Progenitor cell of endocrine pancreas (in vitro differentiated cells): ENCODE measurements around the gene PGAP6. TPM values are rescaled to one million over a fixed set of nuclear protein-coding genes. Genes with fewer than 3 reads are reported as not detected.

ENCODE experiments used
- DNase-seq: peaks from one replicate; pipeline ENCODE4 v3.0.0; 2021; ENCODE audit warnings: low spot score; ENCODE audit not compliant: unreplicated experiment
- H3K27ac Mint-ChIP-seq: 2 replicates; pipeline ENCODE4 v1.8.0; 2021; ENCODE audit warnings: mild to moderate bottlenecking, moderate library complexity, mixed read lengths
- H3K27me3 Mint-ChIP-seq: 2 replicates; pipeline ENCODE4 v1.8.0; 2021; ENCODE audit warnings: mixed read lengths
- H3K36me3 Mint-ChIP-seq: 2 replicates; pipeline ENCODE4 v1.8.0; 2022; ENCODE audit warnings: mixed read lengths; ENCODE audit not compliant: insufficient read depth
- H3K4me1 Mint-ChIP-seq: 2 replicates; pipeline ENCODE4 v1.8.0; 2021; ENCODE audit warnings: low read depth, mixed read lengths
- H3K4me3 Mint-ChIP-seq: 2 replicates; pipeline ENCODE4 v1.8.0; 2021; ENCODE audit warnings: low read depth, mild to moderate bottlenecking, moderate library complexity, mixed read lengths
- H3K9me3 Mint-ChIP-seq: 2 replicates; pipeline ENCODE4 v1.8.0; 2021; ENCODE audit warnings: low read depth, mixed read lengths
- total RNA-seq: library from RNA; stranded (reverse); gene quantifications from 2 replicates; pipeline ENCODE4 v1.2.1, GENCODE V29; 2021
- TF ChIP-seq, protein P1 (sequence below): fragments of 200-600 bp; sonication (generic); IDR thresholded peaks from one replicate; pipeline ENCODE4 v1.5.0; 2021; ENCODE audit warnings: antibody characterized with exemption, mild to moderate bottlenecking; ENCODE audit not compliant: unreplicated experiment

The PGAP6 gene
- total RNA-seq, 1 donor from 2014 or later = 92.9 TPM

DNA sequence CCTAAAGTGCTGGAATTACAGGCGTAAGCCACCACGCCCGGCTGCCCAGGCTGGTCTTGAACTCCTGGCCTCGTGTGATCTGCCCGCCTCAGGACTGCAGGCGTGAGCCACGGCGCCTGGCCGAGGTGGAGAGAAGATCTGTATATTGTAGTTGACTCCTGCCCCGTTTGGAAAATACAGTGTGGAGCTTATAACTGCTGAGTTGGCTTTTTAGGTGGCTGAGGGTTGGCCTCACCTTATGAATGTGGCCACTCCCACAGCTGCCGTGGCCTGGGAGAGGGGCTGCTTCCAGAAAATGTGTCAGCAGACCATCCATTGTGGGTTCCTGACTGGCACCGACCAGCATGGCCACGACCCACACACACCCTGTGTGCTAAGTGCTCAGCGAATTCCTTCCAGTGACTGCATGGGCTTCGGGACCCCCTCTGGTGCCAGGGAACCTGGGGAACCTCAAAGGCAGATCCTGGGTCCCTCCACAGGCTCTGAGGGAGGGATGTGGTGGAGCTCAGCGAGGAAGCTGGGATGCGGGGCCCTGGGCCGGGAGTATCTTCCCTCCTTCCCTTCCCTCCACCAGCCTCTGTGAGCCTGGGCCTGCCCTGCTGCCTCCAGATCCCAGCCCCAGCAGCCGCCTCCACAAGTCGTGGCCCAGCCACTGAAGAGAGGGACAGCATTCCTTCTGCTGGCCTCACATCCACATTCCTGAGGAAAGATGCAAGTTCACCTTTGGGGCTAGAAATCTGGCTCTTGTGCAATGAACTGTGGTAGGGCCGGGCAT, 32.8 kb upstream of the PGAP6 start:
- TF ChIP-seq, protein P1, sequence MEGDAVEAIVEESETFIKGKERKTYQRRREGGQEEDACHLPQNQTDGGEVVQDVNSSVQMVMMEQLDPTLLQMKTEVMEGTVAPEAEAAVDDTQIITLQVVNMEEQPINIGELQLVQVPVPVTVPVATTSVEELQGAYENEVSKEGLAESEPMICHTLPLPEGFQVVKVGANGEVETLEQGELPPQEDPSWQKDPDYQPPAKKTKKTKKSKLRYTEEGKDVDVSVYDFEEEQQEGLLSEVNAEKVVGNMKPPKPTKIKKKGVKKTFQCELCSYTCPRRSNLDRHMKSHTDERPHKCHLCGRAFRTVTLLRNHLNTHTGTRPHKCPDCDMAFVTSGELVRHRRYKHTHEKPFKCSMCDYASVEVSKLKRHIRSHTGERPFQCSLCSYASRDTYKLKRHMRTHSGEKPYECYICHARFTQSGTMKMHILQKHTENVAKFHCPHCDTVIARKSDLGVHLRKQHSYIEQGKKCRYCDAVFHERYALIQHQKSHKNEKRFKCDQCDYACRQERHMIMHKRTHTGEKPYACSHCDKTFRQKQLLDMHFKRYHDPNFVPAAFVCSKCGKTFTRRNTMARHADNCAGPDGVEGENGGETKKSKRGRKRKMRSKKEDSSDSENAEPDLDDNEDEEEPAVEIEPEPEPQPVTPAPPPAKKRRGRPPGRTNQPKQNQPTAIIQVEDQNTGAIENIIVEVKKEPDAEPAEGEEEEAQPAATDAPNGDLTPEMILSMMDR = no peak
- Mint-ChIP-seq H3K9me3 (no peaks in the 10 kb centered on the region), H3K27ac (no peak overlapping the region), H3K27me3 (no peaks in the 10 kb centered on the region), H3K4me3 (no peak overlapping the region), H3K36me3 (peaks cover 1% of the 10 kb centered on the region), H3K4me1 (no peaks in the 10 kb centered on the region)
- DNase-seq = no peak

DNA sequence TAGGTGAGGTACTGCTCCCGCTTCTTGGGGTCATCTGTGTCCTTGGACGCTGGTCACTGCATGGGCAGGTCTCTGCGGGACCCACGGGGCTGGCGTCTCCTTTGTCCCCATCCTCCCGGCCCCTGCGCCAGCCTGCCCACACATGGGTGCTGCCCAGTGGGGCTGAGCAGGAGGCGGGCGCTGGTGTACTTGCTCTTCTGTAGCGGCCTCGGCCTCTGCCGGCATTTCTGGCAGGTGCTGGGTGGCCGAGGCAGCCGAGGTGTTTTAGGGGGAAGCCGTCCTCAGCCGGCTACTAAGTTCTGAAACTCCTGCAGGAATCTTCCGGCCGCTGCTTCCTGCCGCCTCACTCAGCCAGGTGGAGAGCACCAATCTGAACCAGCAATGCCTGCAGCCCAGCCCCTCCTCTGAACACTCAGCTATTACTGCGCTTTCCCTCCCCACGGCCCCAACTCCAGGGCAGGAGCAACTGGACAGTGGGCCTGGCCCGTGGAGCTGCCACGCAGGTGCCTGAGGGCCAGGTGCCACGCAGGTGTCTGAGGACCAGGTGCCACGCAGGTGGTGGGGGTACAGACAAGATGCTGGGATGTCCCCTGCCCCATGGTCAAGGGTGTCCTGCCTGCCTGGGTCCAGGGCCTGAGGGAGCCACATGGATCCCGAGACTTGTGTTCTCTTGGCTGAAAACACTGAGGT, 29.9 kb upstream of the PGAP6 start:
- H3K27ac Mint-ChIP-seq = no peak overlapping the region
- no peak for DNase-seq

DNA sequence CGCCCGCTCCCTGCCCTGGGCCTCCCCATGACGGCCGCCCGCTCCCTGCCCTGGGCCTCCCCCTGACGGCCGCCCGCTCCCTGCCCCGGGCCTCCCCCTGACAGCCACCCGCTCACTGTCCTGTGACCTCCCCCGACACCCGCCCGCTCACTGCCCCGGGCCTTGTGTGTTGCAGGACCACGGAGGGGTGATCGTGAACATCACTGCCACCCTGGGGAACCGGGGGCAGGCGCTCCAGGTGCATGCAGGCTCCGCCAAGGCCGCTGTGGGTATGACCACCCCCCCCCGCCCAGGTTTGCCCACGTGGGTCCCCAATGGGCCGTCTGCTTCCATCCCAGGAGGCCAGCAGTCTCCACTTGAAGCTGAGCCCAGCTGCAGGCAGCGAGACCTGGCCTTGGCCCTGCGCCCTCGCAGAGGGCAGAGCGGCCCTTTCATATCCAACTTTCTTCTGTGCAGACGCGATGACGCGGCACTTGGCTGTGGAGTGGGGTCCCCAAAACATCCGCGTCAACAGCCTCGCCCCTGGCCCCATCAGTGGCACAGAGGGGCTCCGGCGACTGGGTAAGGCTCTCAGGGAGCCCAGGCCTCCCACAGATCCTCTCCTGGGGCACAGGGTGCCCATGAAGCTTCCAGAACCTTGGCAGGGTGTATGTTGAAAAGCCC, 28.9 kb upstream of the PGAP6 start:
- Mint-ChIP-seq H3K4me3 (no peak overlapping the region), H3K4me1 (no peaks in the 10 kb centered on the region), H3K36me3 (peaks cover 1% of the 10 kb centered on the region), H3K27me3 (no peaks in the 10 kb centered on the region), H3K27ac (no peak overlapping the region), H3K9me3 (no peaks in the 10 kb centered on the region)
- TF ChIP-seq, protein P1 = no peak
- DNase-seq = no peak

More for the DNA sequence above, 29.9 kb upstream of the PGAP6 start:
- Mint-ChIP-seq H3K4me3 (no peak overlapping the region), H3K27me3 (no peaks in the 10 kb centered on the region), H3K4me1 (no peaks in the 10 kb centered on the region), H3K9me3 (no peaks in the 10 kb centered on the region), H3K36me3 (peaks cover 1% of the 10 kb centered on the region)
- TF ChIP-seq, protein P1 = no peak

DNA sequence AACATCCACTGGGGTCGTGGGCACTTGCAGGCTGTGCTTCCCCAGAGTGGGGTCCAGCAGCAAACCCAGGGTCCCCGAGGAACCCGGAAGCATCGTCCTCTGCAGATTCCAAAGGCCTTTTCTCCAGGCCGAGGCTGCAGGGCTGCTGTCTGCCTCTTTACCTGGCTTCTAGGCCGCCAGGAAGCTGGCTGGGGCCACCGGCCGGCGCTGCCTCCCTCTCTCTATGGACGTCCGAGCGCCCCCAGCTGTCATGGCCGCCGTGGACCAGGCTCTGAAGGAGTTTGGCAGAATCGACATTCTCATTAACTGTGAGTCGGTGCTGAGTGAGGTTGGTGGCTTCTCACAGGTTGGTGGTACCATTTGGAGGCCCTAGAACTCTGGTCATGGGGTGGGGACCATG, 25.5 kb upstream of the PGAP6 start:
- Mint-ChIP-seq H3K9me3 (no peaks in the 10 kb centered on the region), H3K27me3 (no peaks in the 10 kb centered on the region), H3K27ac (no peak overlapping the region), H3K4me1 (no peaks in the 10 kb centered on the region), H3K4me3 (no peak overlapping the region), H3K36me3 (peaks cover 1% of the 10 kb centered on the region)
- no peak for DNase-seq
- TF ChIP-seq, protein P1 = no peak
